Measurements from ENCODE around the gene BICC1.

Gene BICC1

DNA sequence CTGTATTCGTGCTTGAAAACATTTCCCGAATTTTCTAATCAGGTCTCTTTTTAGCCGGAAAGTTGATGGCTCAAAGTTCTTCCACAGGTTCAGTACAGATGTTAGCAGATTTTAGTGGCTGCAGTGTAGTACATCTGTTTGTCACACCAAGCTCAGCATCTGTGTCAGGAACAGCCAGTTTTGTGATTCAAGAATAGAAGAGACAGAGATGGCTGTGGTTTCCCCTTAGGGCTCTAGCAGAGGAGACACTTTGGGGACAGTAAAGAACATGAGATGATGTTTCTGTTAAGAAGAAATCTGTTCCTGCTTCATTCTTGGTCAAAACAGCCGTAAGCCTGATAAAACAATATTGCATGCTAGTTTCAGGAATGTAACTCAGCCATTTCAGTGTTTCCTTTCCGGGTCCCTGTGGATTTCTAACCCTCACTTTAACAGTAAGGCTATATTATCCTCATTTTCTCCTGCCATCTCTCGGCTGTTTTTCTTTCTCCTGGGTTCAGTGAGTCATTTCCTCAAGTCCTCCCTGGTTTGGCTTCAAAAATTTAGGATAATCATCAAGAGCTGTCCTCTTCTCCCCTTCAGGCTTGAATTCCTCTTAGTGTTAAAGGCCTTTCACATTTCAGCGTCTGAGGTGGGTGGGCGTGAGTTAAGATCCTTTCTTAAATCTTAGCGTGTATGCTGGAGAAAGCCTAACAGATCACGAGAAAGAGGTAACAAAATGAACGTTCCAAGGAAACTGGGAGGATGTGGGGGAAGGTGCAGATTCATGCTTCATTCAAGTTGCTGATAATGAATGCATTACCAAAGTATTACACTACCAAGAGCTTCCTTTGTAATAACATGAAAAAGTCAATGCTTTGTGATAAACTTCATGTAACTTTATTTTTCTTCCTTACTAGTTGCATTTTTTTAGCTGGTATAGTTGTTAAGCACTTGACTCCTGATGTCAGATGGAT, 37.1 kb upstream of the BICC1 start:
- H4K8ac ChIP-seq (ENCODE audit: low read depth, low read length) = no peak overlapping the region
- H2BK120ac ChIP-seq (ENCODE audit: low read depth, low read length) = no peak overlapping the region
- no peak overlapping the region for H3K18ac ChIP-seq (ENCODE audit: low read length)
- H2AK5ac ChIP-seq (ENCODE audit: low read length) = no peak overlapping the region
- no peak overlapping the region for H4K5ac ChIP-seq (ENCODE audit: low read length)
- no peak overlapping the region for H2BK15ac ChIP-seq (replicated peaks; ENCODE audit: low read depth)
- H3K9ac ChIP-seq (ENCODE audit: low read length) = no peak overlapping the region
- no peak overlapping the region for H3K4me3 ChIP-seq (ENCODE audit: low read length)
- no peak overlapping the region for H3K23ac ChIP-seq (ENCODE audit: low read length)
- H3K4me2 ChIP-seq (ENCODE audit: low read length) = no peak overlapping the region
- peak; percentile 33 for DNase-seq
- H2BK5ac ChIP-seq (ENCODE audit: low read length) = no peak overlapping the region
- no peaks in the 10 kb centered on the region for H3K79me1 ChIP-seq (ENCODE audit: low read length)
- H3K4me1 ChIP-seq (ENCODE audit: control insufficient read depth, low read depth, low read length) = no peaks in the 10 kb centered on the region
- no peaks in the 10 kb centered on the region for H3K27me3 ChIP-seq (ENCODE audit: insufficient read depth, low read length, poor library complexity)
- no peak overlapping the region for H3K4ac ChIP-seq (ENCODE audit: low read depth, low read length)
- WGBS (ENCODE audit: extremely low coverage, insufficient coverage, low lambda C conversion rate) = no CpG with 5 or more reads among the region's 11 CpGs
- no peak overlapping the region for H3K27ac ChIP-seq (ENCODE audit: low read depth, low read length)
- H3K79me2 ChIP-seq (ENCODE audit: control insufficient read depth, insufficient read depth, low read length) = no peaks in the 10 kb centered on the region
- no peaks in the 10 kb centered on the region for H3K36me3 ChIP-seq (ENCODE audit: control insufficient read depth, insufficient read depth, low read length)
- no peak overlapping the region for H3K56ac ChIP-seq (ENCODE audit: low read length)

DNA sequence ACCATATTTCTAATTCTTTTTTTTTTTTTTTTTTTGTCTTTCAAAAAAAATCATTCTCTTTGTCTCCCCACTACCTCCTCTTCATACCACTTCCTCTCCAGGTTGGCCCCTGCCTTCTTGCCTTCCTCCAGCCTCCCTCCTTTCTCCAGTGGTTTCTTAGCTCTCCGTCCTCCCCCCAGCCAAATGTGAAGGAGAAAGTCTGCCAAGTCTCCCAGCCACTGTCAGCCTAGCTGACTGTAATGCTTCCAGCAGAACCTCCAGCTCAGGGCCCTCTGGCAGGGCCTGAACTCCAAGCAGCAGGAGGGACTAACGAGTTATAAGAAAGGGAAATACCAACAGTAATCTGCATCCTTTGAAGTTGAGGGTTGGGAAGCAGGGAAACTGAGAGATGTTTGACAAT, 35.5 kb upstream of the BICC1 start:
- Histone ChIP-seq H3K4me2 (ENCODE audit: low read length) (no peak overlapping the region), H2BK15ac (replicated peaks; ENCODE audit: low read depth) (no peak overlapping the region), H3K79me2 (ENCODE audit: control insufficient read depth, insufficient read depth, low read length) (no peaks in the 10 kb centered on the region), H3K79me1 (ENCODE audit: low read length) (no peaks in the 10 kb centered on the region), H3K27me3 (ENCODE audit: insufficient read depth, low read length, poor library complexity) (no peaks in the 10 kb centered on the region), H4K8ac (ENCODE audit: low read depth, low read length) (no peak overlapping the region), H3K4ac (ENCODE audit: low read depth, low read length) (no peak overlapping the region), H2BK120ac (ENCODE audit: low read depth, low read length) (no peak overlapping the region), H4K5ac (ENCODE audit: low read length) (no peak overlapping the region), H2BK5ac (ENCODE audit: low read length) (no peak overlapping the region), H3K4me3 (ENCODE audit: low read length) (no peak overlapping the region), H3K18ac (ENCODE audit: low read length) (no peak overlapping the region), H3K27ac (ENCODE audit: low read depth, low read length) (peak overlapping the region; percentile 44), H3K56ac (ENCODE audit: low read length) (no peak overlapping the region), H2AK5ac (ENCODE audit: low read length) (no peak overlapping the region), H3K36me3 (ENCODE audit: control insufficient read depth, insufficient read depth, low read length) (no peaks in the 10 kb centered on the region), H3K4me1 (ENCODE audit: control insufficient read depth, low read depth, low read length) (no peaks in the 10 kb centered on the region), H3K9ac (ENCODE audit: low read length) (no peak overlapping the region), H3K23ac (ENCODE audit: low read length) (no peak overlapping the region)
- no CpG with 5 or more reads among the region's 2 CpGs for WGBS (ENCODE audit: extremely low coverage, insufficient coverage, low lambda C conversion rate)
- DNase-seq = peak; percentile 75

DNA sequence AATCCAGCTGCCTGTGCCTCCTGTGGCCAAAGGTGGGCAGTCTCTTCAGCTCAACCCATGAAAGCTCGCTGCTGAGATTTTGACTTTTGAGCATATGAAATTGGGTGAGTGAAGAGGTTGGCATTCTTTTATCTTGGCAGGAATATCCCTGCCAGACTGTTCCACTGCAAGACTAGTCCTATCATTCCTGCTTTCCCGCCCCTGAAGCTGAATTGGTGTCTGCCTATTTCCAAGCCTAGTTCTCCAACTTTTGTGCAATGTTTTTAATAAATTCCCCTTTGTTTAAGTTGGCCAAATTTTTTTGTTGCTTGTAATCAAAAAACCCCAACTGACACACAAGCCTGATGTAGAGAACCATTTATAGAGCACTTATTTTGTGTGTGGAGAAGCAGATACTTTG, 34.8 kb upstream of the BICC1 start:
- H3K27me3 ChIP-seq (ENCODE audit: insufficient read depth, low read length, poor library complexity) = no peaks in the 10 kb centered on the region
- DNase-seq = peak; percentile 15
- no peak overlapping the region for H3K56ac ChIP-seq (ENCODE audit: low read length)
- H4K8ac ChIP-seq (ENCODE audit: low read depth, low read length) = no peak overlapping the region
- H3K79me1 ChIP-seq (ENCODE audit: low read length) = no peaks in the 10 kb centered on the region
- no peak overlapping the region for H3K9ac ChIP-seq (ENCODE audit: low read length)
- H2BK15ac ChIP-seq (replicated peaks; ENCODE audit: low read depth) = no peak overlapping the region
- no peaks in the 10 kb centered on the region for H3K4me1 ChIP-seq (ENCODE audit: control insufficient read depth, low read depth, low read length)
- no CpG with 5 or more reads among the region's 2 CpGs for WGBS (ENCODE audit: extremely low coverage, insufficient coverage, low lambda C conversion rate)
- H4K5ac ChIP-seq (ENCODE audit: low read length) = no peak overlapping the region
- no peaks in the 10 kb centered on the region for H3K79me2 ChIP-seq (ENCODE audit: control insufficient read depth, insufficient read depth, low read length)
- no peaks in the 10 kb centered on the region for H3K36me3 ChIP-seq (ENCODE audit: control insufficient read depth, insufficient read depth, low read length)
- no peak overlapping the region for H2BK120ac ChIP-seq (ENCODE audit: low read depth, low read length)
- no peak overlapping the region for H3K23ac ChIP-seq (ENCODE audit: low read length)
- no peak overlapping the region for H3K4ac ChIP-seq (ENCODE audit: low read depth, low read length)
- H3K18ac ChIP-seq (ENCODE audit: low read length) = no peak overlapping the region
- H3K4me3 ChIP-seq (ENCODE audit: low read length) = no peak overlapping the region
- H3K4me2 ChIP-seq (ENCODE audit: low read length) = no peak overlapping the region
- no peak overlapping the region for H2AK5ac ChIP-seq (ENCODE audit: low read length)
- no peak overlapping the region for H2BK5ac ChIP-seq (ENCODE audit: low read length)
- no peak overlapping the region for H3K27ac ChIP-seq (ENCODE audit: low read depth, low read length)

DNA sequence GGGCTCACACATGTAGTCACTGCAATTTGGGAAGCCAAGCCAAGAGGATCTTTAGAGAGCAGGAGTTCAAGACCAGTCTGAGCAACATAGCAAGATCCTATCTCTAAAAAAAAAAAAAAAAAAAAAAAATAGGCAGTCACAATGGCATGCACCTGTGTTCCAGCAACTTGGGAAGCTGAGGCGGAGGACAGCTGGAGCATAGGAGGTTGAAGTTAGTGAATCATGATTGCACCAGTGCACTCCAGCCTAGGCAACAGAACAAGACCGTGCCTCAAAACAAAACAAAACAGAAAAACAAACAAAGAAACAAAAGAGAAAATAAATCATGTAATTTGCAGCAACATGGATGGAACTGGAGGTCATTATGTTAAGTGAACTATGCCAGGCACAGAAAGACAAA, 33.6 kb upstream of the BICC1 start:
- Histone ChIP-seq H4K8ac (ENCODE audit: low read depth, low read length) (no peak overlapping the region), H3K4me2 (ENCODE audit: low read length) (no peak overlapping the region), H3K79me1 (ENCODE audit: low read length) (no peaks in the 10 kb centered on the region), H2AK5ac (ENCODE audit: low read length) (no peak overlapping the region), H3K4me3 (ENCODE audit: low read length) (no peak overlapping the region), H3K4ac (ENCODE audit: low read depth, low read length) (no peak overlapping the region), H3K23ac (ENCODE audit: low read length) (no peak overlapping the region), H3K36me3 (ENCODE audit: control insufficient read depth, insufficient read depth, low read length) (no peaks in the 10 kb centered on the region), H4K5ac (ENCODE audit: low read length) (no peak overlapping the region), H3K9ac (ENCODE audit: low read length) (no peak overlapping the region), H3K4me1 (ENCODE audit: control insufficient read depth, low read depth, low read length) (no peaks in the 10 kb centered on the region), H2BK120ac (ENCODE audit: low read depth, low read length) (no peak overlapping the region), H3K79me2 (ENCODE audit: control insufficient read depth, insufficient read depth, low read length) (no peaks in the 10 kb centered on the region), H2BK15ac (replicated peaks; ENCODE audit: low read depth) (no peak overlapping the region), H3K27ac (ENCODE audit: low read depth, low read length) (no peak overlapping the region), H3K56ac (ENCODE audit: low read length) (no peak overlapping the region), H3K18ac (ENCODE audit: low read length) (no peak overlapping the region), H3K27me3 (ENCODE audit: insufficient read depth, low read length, poor library complexity) (no peaks in the 10 kb centered on the region), H2BK5ac (ENCODE audit: low read length) (no peak overlapping the region)
- no peak for DNase-seq
- WGBS (ENCODE audit: extremely low coverage, insufficient coverage, low lambda C conversion rate) = no CpG with 5 or more reads among the region's 2 CpGs

DNA sequence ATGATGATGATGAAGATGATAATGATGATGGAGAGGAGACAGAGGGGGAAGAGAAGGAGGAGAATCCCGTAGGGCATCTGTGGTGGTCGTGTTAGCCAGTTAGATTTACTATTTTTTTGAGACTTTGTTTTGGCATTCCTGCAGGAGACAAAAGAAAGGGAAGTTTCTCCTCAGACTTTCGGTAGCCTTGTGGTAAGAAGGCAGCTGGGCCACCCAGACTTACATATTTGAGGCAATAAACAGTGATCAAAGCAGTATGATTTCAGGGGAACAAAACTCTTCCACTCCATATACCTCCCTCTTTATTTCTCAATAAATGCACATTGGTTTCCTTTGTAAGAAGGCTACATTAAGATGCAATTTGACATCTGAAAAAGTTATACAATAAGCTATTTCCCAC, 32.4 kb upstream of the BICC1 start:
- Histone ChIP-seq H2BK5ac (ENCODE audit: low read length) (no peak overlapping the region), H3K4me3 (ENCODE audit: low read length) (no peak overlapping the region), H3K23ac (ENCODE audit: low read length) (no peak overlapping the region), H4K8ac (ENCODE audit: low read depth, low read length) (no peak overlapping the region), H3K4me2 (ENCODE audit: low read length) (no peak overlapping the region), H3K56ac (ENCODE audit: low read length) (no peak overlapping the region), H3K79me2 (ENCODE audit: control insufficient read depth, insufficient read depth, low read length) (no peaks in the 10 kb centered on the region), H3K36me3 (ENCODE audit: control insufficient read depth, insufficient read depth, low read length) (no peaks in the 10 kb centered on the region), H3K27ac (ENCODE audit: low read depth, low read length) (no peak overlapping the region), H2AK5ac (ENCODE audit: low read length) (no peak overlapping the region), H4K5ac (ENCODE audit: low read length) (no peak overlapping the region), H3K18ac (ENCODE audit: low read length) (no peak overlapping the region), H3K4me1 (ENCODE audit: control insufficient read depth, low read depth, low read length) (no peaks in the 10 kb centered on the region), H3K4ac (ENCODE audit: low read depth, low read length) (no peak overlapping the region), H2BK120ac (ENCODE audit: low read depth, low read length) (no peak overlapping the region), H3K27me3 (ENCODE audit: insufficient read depth, low read length, poor library complexity) (no peaks in the 10 kb centered on the region), H2BK15ac (replicated peaks; ENCODE audit: low read depth) (no peak overlapping the region), H3K9ac (ENCODE audit: low read length) (no peak overlapping the region), H3K79me1 (ENCODE audit: low read length) (no peaks in the 10 kb centered on the region)
- no CpG with 5 or more reads among the region's 3 CpGs for WGBS (ENCODE audit: extremely low coverage, insufficient coverage, low lambda C conversion rate)
- no peak for DNase-seq

Measured in mesendoderm (in vitro differentiated cells).